Colonic mucosa (tissue), 4 donors: ENCODE measurements around the gene SUPT5H. TPM values are rescaled to one million over a fixed set of nuclear protein-coding genes. Genes with fewer than 3 reads are reported as not detected.

ENCODE experiments used
- DNase-seq: peaks from one replicate; pipeline ENCODE4 v3.0.0-alpha.2; 2020
- H3K27ac ChIP-seq: fragments of 200-600 bp; one replicate; pipeline ENCODE4 v1.8.0; 2021
- H3K27me3 ChIP-seq: fragments of 200-600 bp; one replicate; pipeline ENCODE4 v1.8.0; 2021
- H3K36me3 ChIP-seq: fragments of 200-600 bp; one replicate; pipeline ENCODE4 v1.8.0; 2021
- H3K4me1 ChIP-seq: fragments of 200-600 bp; one replicate; pipeline ENCODE4 v1.8.0; 2021; ENCODE audit warnings: mild to moderate bottlenecking
- H3K4me3 ChIP-seq: fragments of 200-600 bp; one replicate; pipeline ENCODE4 v1.8.0; 2021
- H3K9ac ChIP-seq, 2 donors: one replicate each; pipeline ENCODE4 v1.7.0; 2013; ENCODE audit warnings: control low read depth in 2 of 2, low read depth in 2 of 2, low read length in 2 of 2
- H3K9me3 ChIP-seq: fragments of 200-600 bp; one replicate; pipeline ENCODE4 v1.8.0; 2021
- CTCF ChIP-seq: fragments of 200-600 bp; IDR thresholded peaks from one replicate; pipeline ENCODE4 v1.8.0; 2022; ENCODE audit warnings: antibody characterized with exemption, mild to moderate bottlenecking
- intact Hi-C: fragments of 100-400 bp; cut with DNase I; formaldehyde crosslinking; loops from one replicate; pipeline ENCODE4 v1.14.1; 2022
- microRNA-seq: library from miRNA; unstranded; fragments of <30 nt; microRNA quantifications from one replicate; pipeline ENCODE4, GENCODE V29; 2019
- total RNA-seq, 2 donors: library from RNA; stranded (reverse); fragmentation: NEBNext Ultra II Directional in 1 of 2; extraction: Animal tissue kit (Norgen Biotek cat#: 25700) in 1 of 2; gene quantifications; one replicate each; pipeline ENCODE4 v1.2.1, GENCODE V29; 2021
- donor health status: healthy.
- donor health status: DM: no; HTN: no; CAD: no.
- donor health status: DM: no; HTN: no; CAD: no.

SUPT5H gene
- total RNA-seq, 2 donors from 2014 or later = 76.6 to 123 TPM

- no peaks in the 10 kb centered on the region for H3K9me3 ChIP-seq
- no peak for TF ChIP-seq CTCF
Observed at GRCh38 chr19:39520541-39521484, 75.4 kb downstream of the SUPT5H start.

DNA sequence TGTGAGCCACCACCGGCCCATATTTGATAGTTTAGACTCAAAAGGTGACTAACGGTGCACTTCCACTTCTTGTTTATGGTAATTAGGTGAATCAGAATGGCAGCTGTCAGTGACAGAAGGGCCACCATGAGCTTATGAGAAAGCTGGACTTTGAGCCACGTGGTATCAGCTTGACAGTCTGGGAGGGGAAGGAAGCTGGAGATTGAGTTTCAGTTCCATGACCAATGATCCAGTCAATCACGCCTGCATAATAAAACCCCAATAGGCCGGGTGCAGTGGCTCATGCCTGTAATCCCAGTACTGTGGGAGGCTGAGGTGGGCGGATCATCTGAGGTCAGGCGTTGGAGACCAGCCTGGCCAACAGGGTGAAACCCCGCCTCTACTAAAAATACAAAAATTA, 79.1 kb downstream of the SUPT5H start:
- intact Hi-C loops = no loop called here
- H3K4me1 ChIP-seq = no peaks in the 10 kb centered on the region
- H3K9ac ChIP-seq = no peak overlapping the region
- DNase-seq = no peak
- H3K9me3 ChIP-seq = no peaks in the 10 kb centered on the region
- TF ChIP-seq CTCF = no peak
- no peak overlapping the region for H3K4me3 ChIP-seq
- no peaks in the 10 kb centered on the region for H3K27me3 ChIP-seq
- no peaks in the 10 kb centered on the region for H3K36me3 ChIP-seq
- H3K27ac ChIP-seq = peak overlapping the region; percentile 46

More at GRCh38 chr19:39520541-39521484, 75.4 kb downstream of the SUPT5H start:
- H3K36me3 ChIP-seq = no peaks in the 10 kb centered on the region
- no peak overlapping the region for H3K27ac ChIP-seq
- H3K9ac ChIP-seq = no peak overlapping the region
- H3K4me1 ChIP-seq = no peaks in the 10 kb centered on the region
- peaks cover 4% of the 10 kb centered on the region for H3K27me3 ChIP-seq
- intact Hi-C loops = no loop called here
- no peak for DNase-seq
- no peak overlapping the region for H3K4me3 ChIP-seq

- DNase-seq = no peak
- intact Hi-C loops = no loop called here
- H3K27me3 ChIP-seq = no peaks in the 10 kb centered on the region
- no peaks in the 10 kb centered on the region for H3K9me3 ChIP-seq
- H3K27ac ChIP-seq = peak overlapping the region; percentile 46
- no peak overlapping the region for H3K9ac ChIP-seq
- no peak overlapping the region for H3K4me3 ChIP-seq
- TF ChIP-seq CTCF = no peak
- H3K4me1 ChIP-seq = no peaks in the 10 kb centered on the region
- no peaks in the 10 kb centered on the region for H3K36me3 ChIP-seq
Observed at GRCh38 chr19:39525205-39525604, 79.8 kb downstream of the SUPT5H start.

Small RNA genes within 50 kb of the gene (microRNA-seq; reads per million reads assigned to microRNA genes)
- not detected for gene MIR4530

Other genes starting within 250 kb of the SUPT5H start
- not detected for gene NCCRP1, start 248.6 kb upstream of the SUPT5H start, total RNA-seq
- gene SYCN, start 241.3 kb upstream of the SUPT5H start, total RNA-seq = 1 to 10 TPM in 1 of 2 donors, not detected in 1; 2.1 TPM
- gene IFNL3, start 200.6 kb upstream of the SUPT5H start, total RNA-seq = not detected
- not detected for gene IFNL4, start 196.7 kb upstream of the SUPT5H start, total RNA-seq
- not detected for gene IFNL2, start 177.2 kb upstream of the SUPT5H start, total RNA-seq
- gene IFNL1, start 149.2 kb upstream of the SUPT5H start, total RNA-seq = not detected
- gene LRFN1, start 124.7 kb upstream of the SUPT5H start, total RNA-seq = under 1 TPM; 0.25 to 0.29 TPM
- 10 to 100 TPM in 1 of 2 donors, 1 to 10 TPM in 1; 8.7 to 12.7 TPM for gene GMFG, start 109.5 kb upstream of the SUPT5H start, total RNA-seq
- gene SAMD4B, start 103.2 kb upstream of the SUPT5H start, total RNA-seq = 10 to 100 TPM; 63.9 to 73.7 TPM
- 10 to 100 TPM; 31.9 to 41.6 TPM for gene PAF1, start 54.5 kb upstream of the SUPT5H start, total RNA-seq
- gene MED29, start 54.2 kb upstream of the SUPT5H start, total RNA-seq = 10 to 100 TPM; 22.8 to 37.5 TPM
- 100 to 1,000 TPM; 120 to 121 TPM for gene ZFP36, start 38.7 kb upstream of the SUPT5H start, total RNA-seq
- gene PLEKHG2, start 32.9 kb upstream of the SUPT5H start, total RNA-seq = 10 to 100 TPM in 1 of 2 donors, 1 to 10 TPM in 1; 8.0 to 10.4 TPM
- 1,000 to 10,000 TPM; 1,698 to 1,720 TPM for gene RPS16, start 9.6 kb upstream of the SUPT5H start, total RNA-seq
- gene TIMM50, start 35.3 kb downstream of the SUPT5H start, total RNA-seq = 10 to 100 TPM; 45.7 to 83.9 TPM
- not detected for gene DLL3, start 53.4 kb downstream of the SUPT5H start, total RNA-seq
- not detected for gene SELENOV, start 69.6 kb downstream of the SUPT5H start, total RNA-seq
- under 1 TPM; 0.22 to 0.56 TPM for gene EID2B, start 87.3 kb downstream of the SUPT5H start, total RNA-seq
- 10 to 100 TPM; 11.4 to 11.9 TPM for gene EID2, start 94.6 kb downstream of the SUPT5H start, total RNA-seq
- not detected for gene LGALS13, start 156.9 kb downstream of the SUPT5H start, total RNA-seq
- gene LGALS16, start 210.3 kb downstream of the SUPT5H start, total RNA-seq = not detected